ENCODE data around the gene BCL2L13. TPM values are rescaled to one million over a fixed set of nuclear protein-coding genes. Genes with fewer than 3 reads are reported as not detected.
"Not testable (repeated sequence)": the region's sequence is repeated elsewhere in the genome, so short reads cannot be mapped to it uniquely, and the experiment has no call there.

Gene BCL2L13
- total RNA-seq, 2 experiments from 2014 or later: 36.1 to 38.3 TPM

DNA sequence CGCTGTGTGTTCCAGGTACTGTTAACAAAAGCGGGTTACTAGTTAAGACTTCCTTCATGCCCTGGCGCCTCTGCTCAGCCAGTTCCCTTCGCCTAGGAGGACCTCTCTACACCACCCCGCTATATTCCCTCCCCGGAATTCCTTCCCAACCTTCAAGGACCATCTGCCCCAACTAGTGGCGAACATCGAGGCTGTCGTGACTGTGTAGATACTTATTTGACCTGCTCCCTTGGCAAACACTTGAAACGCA lies 450 bp upstream of the BCL2L13 start:
- TF ChIP-seq CTCF (IDR thresholded peaks at IDR 0.05): no peak
- Mint-ChIP-seq H3K27ac (peak overlapping the region; percentile 96), H3K9me3 (no peaks in the 10 kb centered on the region), H3K27me3 (no peaks in the 10 kb centered on the region), H3K36me3 (ENCODE audit: low read depth) (peaks cover 25% of the 10 kb centered on the region), H3K4me3 (peak overlapping the region; percentile 92), H3K4me1 (ENCODE audit: low read depth) (peaks cover 22% of the 10 kb centered on the region)
- intact Hi-C loops (cut with micrococcal nuclease): loop anchor here (5.0 kb wide), 1 partner anchor 69 kb away; no protein-coding TSS in a partner anchor
- ATAC-seq: peak; percentile 9
- CTCF ChIA-PET: no interaction called here
- DNase-seq: peak; percentile 19
- POLR2A ChIA-PET: interaction anchor here (1.0 kb wide), 1 partner anchor 35 kb away, joined by 3 read pairs; no protein-coding TSS in a partner anchor

DNA sequence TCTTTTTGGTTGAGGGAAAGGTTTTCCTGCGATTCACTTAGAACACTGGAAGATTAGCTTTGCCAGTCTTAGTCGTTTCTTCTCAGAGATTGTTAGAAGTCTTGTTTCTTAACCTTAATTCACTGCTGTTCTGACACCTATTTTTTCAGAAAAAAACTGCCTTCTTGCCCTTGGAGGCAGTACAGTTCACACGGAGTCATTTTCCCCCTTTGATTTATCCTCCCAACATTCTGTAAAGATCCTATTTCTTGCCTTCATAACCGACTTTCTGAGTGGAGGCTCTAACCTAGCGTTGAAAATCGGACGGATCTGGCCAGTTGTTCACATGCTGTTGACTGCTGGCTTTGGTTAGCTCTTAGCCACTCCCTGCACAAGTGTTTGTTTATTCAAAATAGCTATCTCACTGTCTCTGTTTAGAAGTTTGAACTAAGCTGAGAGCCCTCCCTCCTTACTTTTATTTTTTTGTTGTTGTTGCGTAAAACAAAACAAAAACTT lies 737 bp downstream of the BCL2L13 start:
- H3K36me3 Mint-ChIP-seq (ENCODE audit: low read depth): peaks cover 25% of the 10 kb centered on the region
- ATAC-seq (no peak), DNase-seq (peak; percentile 11)
- H3K27me3 Mint-ChIP-seq: no peaks in the 10 kb centered on the region
- H3K27ac Mint-ChIP-seq: peak overlapping the region; percentile 96
- no peak for TF ChIP-seq CTCF (IDR thresholded peaks at IDR 0.05)
- intact Hi-C loops (cut with micrococcal nuclease): loop anchor here (5.0 kb wide), 1 partner anchor 68 kb away; no protein-coding TSS in a partner anchor
- H3K9me3 Mint-ChIP-seq: no peaks in the 10 kb centered on the region
- peaks cover 22% of the 10 kb centered on the region for H3K4me1 Mint-ChIP-seq (ENCODE audit: low read depth)
- ChIA-PET CTCF (interaction anchor here (0.8 to 1.4 kb wide), 4 partner anchors 22 to 437 kb away, joined by 3 to 6 read pairs (median 4); no protein-coding TSS in a partner anchor), POLR2A (interaction anchor here (0.5 to 1.2 kb wide), 8 partner anchors 10 to 481 kb away, joined by 3 to 4 read pairs (median 3); no protein-coding TSS in a partner anchor)
- peak overlapping the region; percentile 92 for H3K4me3 Mint-ChIP-seq

DNA sequence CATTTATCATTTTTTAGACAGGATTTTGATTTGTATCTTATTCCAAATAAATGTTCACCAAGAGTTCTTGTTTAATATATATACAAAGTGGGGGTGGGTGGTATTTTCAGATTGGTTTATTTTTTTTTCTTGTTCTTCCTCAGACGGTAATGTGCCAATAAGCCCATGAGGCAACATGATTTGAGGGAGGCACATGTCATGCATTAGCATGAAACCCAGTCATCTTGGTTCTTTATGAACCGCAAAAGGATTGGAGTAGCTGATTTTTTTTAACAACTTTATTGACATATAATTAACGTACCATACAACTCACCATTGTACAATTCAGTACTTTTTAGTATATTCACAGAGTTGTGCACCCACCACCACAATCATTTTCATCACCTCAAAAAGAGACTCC lies 2.7 kb downstream of the BCL2L13 start:
- Mint-ChIP-seq H3K9me3 (no peaks in the 10 kb centered on the region), H3K27me3 (no peaks in the 10 kb centered on the region), H3K4me3 (no peak overlapping the region), H3K4me1 (ENCODE audit: low read depth) (peaks cover 22% of the 10 kb centered on the region), H3K36me3 (ENCODE audit: low read depth) (peaks cover 25% of the 10 kb centered on the region), H3K27ac (no peak overlapping the region)
- no peak for DNase-seq
- ATAC-seq: no peak
- no peak for TF ChIP-seq CTCF (IDR thresholded peaks at IDR 0.05)
- CTCF ChIA-PET: no interaction called here
- intact Hi-C loops (cut with micrococcal nuclease): no loop called here
- POLR2A ChIA-PET: no interaction called here

- H3K27ac Mint-ChIP-seq; H3K27me3 Mint-ChIP-seq; intact Hi-C loops (cut with micrococcal nuclease); H3K9me3 Mint-ChIP-seq; H3K4me3 Mint-ChIP-seq; ATAC-seq; DNase-seq; POLR2A ChIA-PET: not testable (repeated sequence)
- peaks cover 22% of the 10 kb centered on the region for H3K4me1 Mint-ChIP-seq (ENCODE audit: low read depth)
- peaks cover 27% of the 10 kb centered on the region for H3K36me3 Mint-ChIP-seq (ENCODE audit: low read depth)
- CTCF ChIA-PET: interaction anchor here (0.6 kb wide), 1 partner anchor 164 kb away, joined by 3 read pairs; no protein-coding TSS in a partner anchor
These were observed 3.8 kb downstream of the BCL2L13 start for GRCh38 chr22:17642357-17642756.

DNA sequence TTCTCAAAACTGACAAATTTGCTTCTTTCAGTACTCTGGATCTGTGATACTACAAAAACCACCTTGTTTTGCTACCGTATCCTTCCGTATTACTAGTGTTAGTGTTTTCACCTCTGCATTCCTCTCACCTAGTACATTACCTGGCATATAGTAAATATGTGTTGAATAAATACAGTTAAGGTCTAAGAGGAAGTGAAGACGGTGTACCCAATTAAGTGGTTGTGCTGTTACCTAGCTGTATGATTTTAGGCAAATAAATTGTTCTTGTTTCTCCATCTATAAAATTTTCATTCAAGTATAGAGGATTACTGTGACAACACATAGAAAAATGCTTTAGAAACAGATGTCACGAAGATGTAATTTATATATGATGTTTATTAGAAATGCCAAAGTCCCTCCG lies 8.9 kb downstream of the BCL2L13 start:
- POLR2A ChIA-PET: no interaction called here
- intact Hi-C loops (cut with micrococcal nuclease): no loop called here
- no peak for ATAC-seq

More for the DNA sequence above, 8.9 kb downstream of the BCL2L13 start:
- DNase-seq: no peak
- H3K9me3 Mint-ChIP-seq: no peaks in the 10 kb centered on the region
- no peaks in the 10 kb centered on the region for H3K27me3 Mint-ChIP-seq
- CTCF ChIA-PET: no interaction called here
- no peak overlapping the region for H3K4me3 Mint-ChIP-seq
- peaks cover 6% of the 10 kb centered on the region for H3K4me1 Mint-ChIP-seq (ENCODE audit: low read depth)
- TF ChIP-seq CTCF (IDR thresholded peaks at IDR 0.05): no peak
- H3K36me3 Mint-ChIP-seq (ENCODE audit: low read depth): peaks cover 9% of the 10 kb centered on the region
- H3K27ac Mint-ChIP-seq: no peak overlapping the region
